Kidney (tissue), 14 donors: Measurements from ENCODE around the gene MSMP. TPM values are rescaled to one million over a fixed set of nuclear protein-coding genes. Genes with fewer than 3 reads are reported as not detected.
A peak's percentile ranks its signal among the peaks of the same experiment; 100 is the strongest.

Source experiments
- DNase-seq, 5 donors: peaks; one replicate each; pipeline ENCODE4 v3.0.0-alpha.2; 2013 to 2020
- FAIRE-seq: peaks from 2 replicates; lab custom pipeline; 2012; peaks lifted over from hg19 to GRCh38; lab: Jason Lieb, UNC
- H3K27ac ChIP-seq, 2 donors: one replicate each; pipeline ENCODE4 v1.7.0; 2013; ENCODE audit warnings: low read depth in 2 of 2, low read length in 2 of 2, inconsistent platforms in 1 of 2
- H3K27me3 ChIP-seq: one replicate; pipeline ENCODE4 v1.7.1; 2013; ENCODE audit warnings: low read length, inconsistent platforms; ENCODE audit not compliant: control insufficient read depth, insufficient read depth
- H3K36me3 ChIP-seq, 3 donors: one replicate each; pipeline versions ENCODE4 v1.7.0 to v1.7.1; 2013; ENCODE audit warnings: low read length in 3 of 3, control low read depth in 1 of 3, inconsistent platforms in 1 of 3; ENCODE audit not compliant: insufficient read depth in 3 of 3, control insufficient read depth in 2 of 3
- H3K4me1 ChIP-seq, 3 donors: one replicate each; pipeline versions ENCODE4 v1.7.0 to v1.7.1; 2013; ENCODE audit warnings: low read length in 3 of 3, inconsistent platforms in 1 of 3, low read depth in 1 of 3; ENCODE audit not compliant: control insufficient read depth in 2 of 3, insufficient read depth in 2 of 3
- H3K4me3 ChIP-seq, 3 donors: one replicate each; pipeline versions ENCODE4 v1.7.0 to v1.8.1; 2013; ENCODE audit warnings: low read length in 3 of 3, control low read depth in 1 of 3, inconsistent platforms in 1 of 3
- H3K9ac ChIP-seq, 3 donors: one replicate each; pipeline versions ENCODE4 v1.7.0 to v1.7.1; 2013; ENCODE audit warnings: low read length in 3 of 3, control low read depth in 1 of 3, inconsistent platforms in 1 of 3
- H3K9me3 ChIP-seq, 3 donors: one replicate each; pipeline versions ENCODE4 v1.7.0 to v1.7.1; 2013; ENCODE audit warnings: low read length in 3 of 3, control low read depth in 1 of 3, inconsistent platforms in 1 of 3; ENCODE audit not compliant: control insufficient read depth in 2 of 3, insufficient read depth in 1 of 3
- intact Hi-C: fragments of 100-400 bp; cut with DNase I; formaldehyde crosslinking; loops from one replicate; pipeline ENCODE4 v1.11.1; 2022
- polyA plus RNA-seq: library from polyadenylated mRNA; stranded (reverse); fragments of 350-450 nt; fragmentation: Illumina TruSeq; extraction: RNeasy Lipid Tissue Mini Kit (QIAGEN cat#74804); gene quantifications from one replicate; pipeline ENCODE4 v1.2.3, GENCODE V29; 2014; ENCODE audit warnings: low read depth, low replicate concordance; ENCODE audit not compliant: insufficient read depth
- total RNA-seq: library from RNA; stranded (reverse); fragmentation: NEBNext Ultra II Directional; extraction: Animal tissue kit (Norgen Biotek cat#: 25700); gene quantifications from one replicate; pipeline ENCODE4 v1.2.1, GENCODE V29; 2021
- TF ChIP-seq, protein P1 (sequence below): IDR thresholded peaks from 3 replicates; pipeline ENCODE4 v1.5.1; 2012; ENCODE audit warnings: mild to moderate bottlenecking, moderate library complexity, borderline replicate concordance; ENCODE audit not compliant: insufficient read depth; ENCODE audit errors: extremely low read depth
- donor health status: control.
- donor health status: control.
- donor health status: control.
- donor health status: control.
- donor health status: control.
- donor health status: DM: yes; HTN: yes; CAD: no.
- donor health status: Normal renal cell carcinoma (clear cell type).

Gene MSMP
- total and polyA plus RNA-seq, 2 donors from 2014 or later: 0.47 TPM; not detected in 1

- H3K27me3 ChIP-seq: no peaks in the 10 kb centered on the region
- H3K36me3 ChIP-seq: peaks cover 6 to 30% (median 16%) of the 10 kb centered on the region in 3 donors
- H3K27ac ChIP-seq: peak within 1 kb of the TSS; percentile 97 to 98
- intact Hi-C loops: no loop called here
- DNase-seq (peak; percentile 98 to 100 (median 99)), FAIRE-seq (peak; percentile 89)
- no peaks in the 10 kb centered on the region for H3K9me3 ChIP-seq
- H3K4me1 ChIP-seq: peaks cover 13 to 52% (median 51%) of the 10 kb centered on the region in 3 donors
- TF ChIP-seq, protein P1, sequence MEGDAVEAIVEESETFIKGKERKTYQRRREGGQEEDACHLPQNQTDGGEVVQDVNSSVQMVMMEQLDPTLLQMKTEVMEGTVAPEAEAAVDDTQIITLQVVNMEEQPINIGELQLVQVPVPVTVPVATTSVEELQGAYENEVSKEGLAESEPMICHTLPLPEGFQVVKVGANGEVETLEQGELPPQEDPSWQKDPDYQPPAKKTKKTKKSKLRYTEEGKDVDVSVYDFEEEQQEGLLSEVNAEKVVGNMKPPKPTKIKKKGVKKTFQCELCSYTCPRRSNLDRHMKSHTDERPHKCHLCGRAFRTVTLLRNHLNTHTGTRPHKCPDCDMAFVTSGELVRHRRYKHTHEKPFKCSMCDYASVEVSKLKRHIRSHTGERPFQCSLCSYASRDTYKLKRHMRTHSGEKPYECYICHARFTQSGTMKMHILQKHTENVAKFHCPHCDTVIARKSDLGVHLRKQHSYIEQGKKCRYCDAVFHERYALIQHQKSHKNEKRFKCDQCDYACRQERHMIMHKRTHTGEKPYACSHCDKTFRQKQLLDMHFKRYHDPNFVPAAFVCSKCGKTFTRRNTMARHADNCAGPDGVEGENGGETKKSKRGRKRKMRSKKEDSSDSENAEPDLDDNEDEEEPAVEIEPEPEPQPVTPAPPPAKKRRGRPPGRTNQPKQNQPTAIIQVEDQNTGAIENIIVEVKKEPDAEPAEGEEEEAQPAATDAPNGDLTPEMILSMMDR: no peak
- peak within 1 kb of the TSS; percentile 75 to 97 (median 96) for H3K9ac ChIP-seq
- H3K4me3 ChIP-seq: peak within 1 kb of the TSS; percentile 82 to 97 (median 94)
Observed at GRCh38 chr9:35732185-35732799, 21.8 kb downstream of the MSMP start, which contains the start of the genes CREB3 and TLN1. TSS of gene CREB3 (plus strand) at chr9:35732666. CDS start at chr9:35732773, 107 bp downstream. TSS of gene TLN1 (minus strand) at chr9:35732195. CDS start at chr9:35725694, 6,501 bp downstream.

DNA sequence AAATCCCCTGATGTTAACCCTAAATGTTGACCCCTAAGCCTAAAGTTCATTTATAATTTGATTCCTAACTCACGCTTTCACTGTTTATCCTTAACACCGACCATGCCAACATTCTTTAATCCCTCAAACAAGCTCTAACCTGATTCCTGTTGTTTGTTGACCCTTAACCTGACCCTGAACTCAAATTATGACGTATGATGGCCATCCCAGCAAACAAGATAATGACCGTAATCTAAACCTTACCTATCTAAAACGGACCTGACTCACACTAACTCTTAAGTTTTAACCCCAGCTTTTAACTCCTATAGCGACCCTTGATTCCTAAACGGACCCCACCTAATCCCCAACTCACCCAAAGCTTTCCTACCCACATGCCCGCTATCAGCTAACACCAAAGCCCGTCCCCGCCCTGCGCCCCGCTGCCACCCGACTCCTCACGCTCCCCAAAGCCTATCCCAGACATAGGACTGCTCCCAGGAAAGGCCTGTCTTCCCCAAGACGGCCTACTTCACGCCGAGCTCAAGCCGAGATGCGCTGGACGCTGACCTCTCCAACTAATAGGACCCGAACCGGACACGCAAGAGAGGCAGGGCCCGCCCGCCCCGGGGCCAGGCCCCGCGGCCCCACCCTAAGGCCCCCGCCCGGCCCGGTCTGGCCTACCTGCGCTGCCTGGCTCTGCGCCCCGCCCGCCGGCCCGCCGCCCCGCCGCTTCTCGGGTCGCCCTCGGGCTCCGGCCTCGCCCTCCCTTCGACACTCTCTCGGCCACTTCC is 22.5 kb downstream of the MSMP start:
- H3K27ac ChIP-seq: peak overlapping the region; percentile 97 to 98
- peak overlapping the region; percentile 68 to 97 (median 96) for H3K9ac ChIP-seq
- TF ChIP-seq, protein P1: no peak
- no peaks in the 10 kb centered on the region for H3K27me3 ChIP-seq
- FAIRE-seq (no peak), DNase-seq (peak in 2 of 5 donors; percentile 45 to 57)
- H3K36me3 ChIP-seq: peaks cover 3 to 23% (median 10%) of the 10 kb centered on the region in 3 donors
- H3K4me3 ChIP-seq: peak overlapping the region; percentile 82 to 97 (median 88)
- no peaks in the 10 kb centered on the region for H3K9me3 ChIP-seq
- H3K4me1 ChIP-seq: peaks cover 13 to 59% (median 58%) of the 10 kb centered on the region in 3 donors
- intact Hi-C loops: no loop called here

- no peak for FAIRE-seq
- H3K4me1 ChIP-seq: peaks cover 13 to 61% (median 56%) of the 10 kb centered on the region in 3 donors
- intact Hi-C loops: no loop called here
Observed at GRCh38 chr9:35730486-35730854, 23.6 kb downstream of the MSMP start.

More at GRCh38 chr9:35730486-35730854, 23.6 kb downstream of the MSMP start:
- TF ChIP-seq, protein P1: no peak
- no peaks in the 10 kb centered on the region for H3K27me3 ChIP-seq
- H3K36me3 ChIP-seq: peaks cover 1 to 12% (median 4%) of the 10 kb centered on the region in 3 donors
- H3K9me3 ChIP-seq: no peaks in the 10 kb centered on the region
- H3K9ac ChIP-seq: peak overlapping the region; percentile 12 to 97 (median 96)
- peak overlapping the region; percentile 82 to 97 (median 88) for H3K4me3 ChIP-seq
- no peak for DNase-seq
- peak overlapping the region; percentile 97 to 98 for H3K27ac ChIP-seq
